HG02981 (cell line): ENCODE data around the gene ST6GALNAC3.
A peak's percentile ranks its signal among the peaks of the same experiment; 100 is the strongest.
"Not testable (repeated sequence)": the region's sequence is repeated elsewhere in the genome, so short reads cannot be mapped to it uniquely, and the experiment has no call there.

Experiments used
- ATAC-seq: cut with Tn5 transposase; IDR thresholded peaks from one replicate; pipeline ENCODE4 v1.9.1; 2021; ENCODE audit warnings: mild to moderate bottlenecking, moderate library complexity; ENCODE audit not compliant: unreplicated experiment

ST6GALNAC3 gene

DNA sequence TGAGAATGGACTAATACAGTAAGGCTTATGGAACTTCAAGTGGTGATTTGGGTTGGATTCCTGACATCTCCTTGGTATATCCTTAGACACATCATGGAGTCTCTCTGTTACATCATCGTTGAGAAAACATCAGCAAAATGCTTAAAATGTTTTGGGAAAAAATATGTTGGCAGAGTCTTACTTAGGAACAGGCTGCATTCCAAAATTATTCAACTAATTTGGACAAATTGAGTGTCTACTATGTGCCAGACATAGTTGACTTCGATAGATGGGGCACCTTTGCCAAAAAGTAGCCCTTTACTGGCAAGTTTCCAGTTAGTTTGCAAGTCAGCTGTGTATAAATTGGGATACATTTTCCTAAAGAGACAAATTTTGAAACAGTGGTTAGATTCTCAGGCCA is 539.3 kb downstream of the ST6GALNAC3 start:
- no peak for ATAC-seq

DNA sequence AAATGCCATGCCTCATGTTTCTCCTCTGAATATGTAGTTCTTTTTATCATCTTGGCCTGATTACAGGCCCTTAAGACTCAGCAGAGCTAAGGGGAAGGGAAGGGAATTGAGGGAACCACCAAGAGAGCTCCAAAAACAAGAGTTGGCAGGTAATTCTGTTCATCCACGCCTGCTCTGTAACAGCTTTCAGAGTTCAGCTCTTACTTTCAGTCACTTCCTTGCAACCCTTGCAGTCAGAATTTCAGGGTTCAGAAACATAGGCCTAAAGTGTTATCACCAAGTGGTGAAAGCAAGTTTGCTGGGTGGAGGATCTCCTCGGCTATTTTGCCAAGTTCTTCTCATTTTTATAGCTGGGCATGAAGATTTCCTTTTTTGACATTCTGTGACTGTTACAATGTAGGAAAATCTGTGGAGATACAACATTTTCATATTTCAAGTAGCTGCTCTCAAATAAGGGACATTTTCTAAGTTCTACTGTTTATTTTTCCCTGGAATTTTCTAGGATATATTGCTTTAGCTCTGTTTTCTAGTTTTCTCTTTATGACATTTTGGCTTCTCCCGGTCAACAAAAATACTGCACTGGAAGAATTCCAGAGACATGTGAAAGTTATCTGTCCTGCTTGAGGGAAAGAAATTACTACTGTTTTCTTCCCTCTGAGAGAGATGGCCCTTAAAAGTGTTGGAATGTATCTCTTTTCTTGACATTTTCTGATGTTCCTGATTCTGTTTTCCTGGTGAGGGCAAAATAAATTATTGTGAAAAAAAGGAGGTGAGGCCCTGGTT is 540.9 kb downstream of the ST6GALNAC3 start:
- no peak for ATAC-seq

DNA sequence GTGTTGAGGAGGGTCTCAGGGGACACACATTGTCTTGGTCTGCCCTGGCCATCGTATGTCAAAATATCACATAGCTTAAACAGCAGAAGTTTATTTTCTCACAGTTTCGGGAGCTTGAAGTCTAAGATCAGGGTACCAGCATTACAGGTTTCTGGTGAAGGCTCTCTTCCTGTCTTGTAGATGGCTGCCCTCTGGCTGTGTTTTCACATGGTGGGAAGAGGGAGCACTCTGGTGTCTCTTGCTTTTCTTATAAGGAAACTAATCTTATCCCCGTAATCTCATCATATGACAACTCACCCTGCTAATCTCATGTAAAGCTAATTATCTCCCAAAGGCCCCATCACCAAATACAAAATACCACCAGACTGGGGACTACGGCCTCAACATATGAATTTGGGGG is 545.8 kb downstream of the ST6GALNAC3 start:
- no peak for ATAC-seq

DNA sequence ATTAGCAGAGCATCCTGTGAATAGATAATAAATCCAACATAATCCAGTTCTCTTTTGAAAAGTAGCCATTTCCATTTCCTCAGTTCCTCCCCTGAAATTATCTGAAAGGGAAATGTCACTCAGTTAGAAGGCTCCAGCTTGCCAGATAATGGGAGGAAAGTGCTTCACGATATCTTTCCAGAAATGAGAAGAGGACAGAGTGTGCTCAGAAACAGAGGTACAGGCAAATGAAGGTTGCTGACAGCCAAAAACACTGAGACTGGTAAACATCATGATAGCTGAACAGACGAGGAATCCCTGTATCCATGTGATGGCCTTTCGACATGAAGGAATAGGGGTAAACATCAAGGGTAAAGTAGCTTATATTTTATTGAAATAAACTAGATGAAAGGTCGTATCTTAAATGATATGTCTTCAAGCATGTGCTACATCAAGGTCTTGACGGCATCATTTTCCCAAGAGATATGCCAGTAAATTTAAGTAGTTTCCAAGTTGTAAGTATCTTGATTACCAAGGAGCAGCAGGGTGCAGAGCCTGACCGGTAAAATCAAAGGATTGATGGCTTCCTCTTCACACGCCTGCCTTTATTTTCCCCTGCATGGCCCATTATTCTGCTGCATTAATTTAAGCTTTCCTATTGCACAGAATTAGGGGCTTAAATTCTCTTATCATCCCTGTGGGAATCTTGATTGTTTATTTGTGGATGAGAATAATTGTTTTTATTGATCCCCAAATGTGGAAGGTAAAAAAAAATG is 548.4 kb downstream of the ST6GALNAC3 start:
- ATAC-seq = no peak

DNA sequence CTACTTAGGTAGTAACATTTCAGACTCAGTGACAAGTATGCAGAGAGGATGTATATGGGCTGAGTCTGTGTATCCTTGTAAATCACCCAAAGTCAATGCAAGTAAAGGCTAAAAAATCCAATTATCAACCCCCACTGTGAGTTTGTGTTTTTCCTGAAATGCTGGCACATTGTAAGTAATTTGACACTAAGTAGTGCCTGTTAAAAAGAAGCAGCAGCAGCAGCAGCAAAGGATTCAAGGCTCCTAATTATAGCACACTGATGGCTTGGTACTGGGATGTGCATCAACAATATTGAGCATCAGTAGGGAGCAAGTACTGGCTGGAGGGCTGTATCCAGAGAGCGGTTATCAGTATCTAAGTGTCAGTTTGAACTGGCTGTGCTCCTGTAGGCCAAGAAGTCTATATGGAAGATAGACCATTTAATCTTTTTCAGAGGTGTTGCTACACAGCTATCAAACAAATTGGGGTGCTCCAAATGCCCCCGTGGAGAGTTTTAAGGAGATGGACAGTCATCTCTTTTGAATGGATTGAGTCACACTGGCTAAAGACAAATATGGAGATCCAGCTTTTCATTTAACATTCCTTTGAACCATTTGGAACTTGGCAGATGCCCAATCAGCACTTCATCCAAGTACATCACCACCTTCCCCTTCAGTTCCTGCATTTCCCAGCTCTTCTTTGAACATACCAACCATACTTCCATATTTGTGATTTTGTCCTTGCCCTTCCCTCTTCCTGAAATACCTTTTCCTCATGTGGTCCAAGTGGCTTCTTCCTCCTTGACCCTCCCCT is 551.5 kb downstream of the ST6GALNAC3 start:
- no peak for ATAC-seq

DNA sequence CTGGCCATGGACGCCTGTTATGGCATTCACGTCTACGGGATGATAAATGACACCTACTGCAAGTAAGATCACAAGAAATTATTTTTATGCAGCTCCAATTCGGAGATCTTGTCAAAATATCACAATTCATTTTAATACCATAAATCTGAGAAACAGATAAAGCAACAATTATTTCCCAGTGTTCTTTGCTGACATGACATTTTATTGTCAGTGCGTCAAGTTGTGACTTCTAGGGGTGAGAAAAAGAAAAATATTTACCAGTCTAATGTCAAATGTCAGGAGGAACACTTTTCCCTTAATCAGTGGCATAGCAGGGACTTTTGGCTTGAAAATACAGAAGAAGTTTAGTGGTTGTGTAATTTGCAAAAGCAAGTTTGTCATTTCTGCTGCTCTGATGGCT is 553.0 kb downstream of the ST6GALNAC3 start:
- no peak for ATAC-seq

DNA sequence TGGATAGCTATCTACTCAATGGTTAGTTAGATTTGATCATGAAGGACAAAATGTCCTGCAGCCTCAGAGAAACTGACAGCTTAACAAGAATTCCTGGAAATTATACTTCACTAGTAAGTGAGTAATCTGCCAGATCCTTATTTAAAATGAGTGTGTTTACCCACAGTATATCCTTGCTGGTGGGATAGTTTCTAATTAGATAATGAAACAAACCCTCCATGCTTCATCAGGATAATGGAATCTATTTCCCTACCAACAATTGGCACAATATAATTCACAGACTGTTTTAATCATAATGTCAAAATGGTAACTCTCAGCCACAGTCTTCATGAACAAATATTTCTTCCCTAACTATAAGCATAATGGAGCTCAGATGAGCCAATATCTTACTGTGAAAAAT is 553.4 kb downstream of the ST6GALNAC3 start:
- no peak for ATAC-seq

DNA sequence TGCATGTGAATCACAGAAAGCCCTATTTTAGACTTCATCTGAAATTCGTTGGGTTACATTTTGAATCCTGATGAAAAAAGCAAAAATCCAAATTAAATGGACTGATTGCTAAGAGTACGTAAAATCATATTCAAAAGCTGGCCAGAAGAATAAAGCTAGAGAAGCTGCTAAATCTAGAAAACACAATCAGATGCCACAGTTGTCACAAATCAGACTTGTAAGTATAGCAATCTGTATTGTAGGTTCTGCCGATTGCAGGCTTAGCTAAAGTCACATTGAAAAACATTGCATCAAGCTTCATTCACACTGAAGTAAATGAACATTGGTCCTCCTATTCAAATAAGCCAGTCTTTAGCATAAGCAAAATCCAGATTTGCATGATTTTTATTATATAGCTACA is 557.6 kb downstream of the ST6GALNAC3 start:
- no peak for ATAC-seq

DNA sequence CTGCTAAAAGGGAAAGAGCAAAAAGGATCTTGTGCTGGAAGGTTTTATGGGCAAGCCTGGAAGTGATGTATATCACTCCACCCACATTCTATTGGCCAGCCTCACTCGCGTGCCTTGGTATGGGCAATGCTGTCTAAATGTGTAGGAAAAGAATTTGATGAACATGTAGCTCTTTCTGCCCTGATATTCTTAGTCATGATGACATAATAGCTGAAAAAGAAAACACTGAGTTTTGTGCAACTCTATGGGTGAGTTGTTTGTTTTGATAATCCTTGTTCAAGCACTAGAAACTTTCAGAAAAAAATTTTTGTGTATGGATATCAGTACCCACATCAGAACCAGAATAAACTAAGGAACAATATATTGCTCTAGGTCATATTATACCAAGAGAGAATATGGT is 561.2 kb downstream of the ST6GALNAC3 start:
- no peak for ATAC-seq

DNA sequence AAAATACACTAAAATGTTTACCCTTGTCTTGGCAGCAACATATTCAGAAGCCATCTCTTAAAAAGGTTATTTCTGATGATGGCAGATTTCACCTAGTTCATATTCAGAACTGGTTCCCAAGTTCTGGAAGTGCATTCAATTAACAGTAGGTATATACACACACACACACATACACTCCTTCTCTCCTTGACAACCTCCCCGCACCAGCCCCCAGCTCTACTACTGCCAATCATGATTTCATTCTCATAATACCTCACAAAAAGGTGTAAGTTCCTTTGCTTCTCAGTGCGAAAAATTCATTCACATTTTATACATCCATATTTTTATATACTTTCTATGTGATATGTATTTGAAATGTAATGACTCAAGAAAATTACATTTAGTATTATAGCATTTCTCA is 564.6 kb downstream of the ST6GALNAC3 start:
- no peak for ATAC-seq

DNA sequence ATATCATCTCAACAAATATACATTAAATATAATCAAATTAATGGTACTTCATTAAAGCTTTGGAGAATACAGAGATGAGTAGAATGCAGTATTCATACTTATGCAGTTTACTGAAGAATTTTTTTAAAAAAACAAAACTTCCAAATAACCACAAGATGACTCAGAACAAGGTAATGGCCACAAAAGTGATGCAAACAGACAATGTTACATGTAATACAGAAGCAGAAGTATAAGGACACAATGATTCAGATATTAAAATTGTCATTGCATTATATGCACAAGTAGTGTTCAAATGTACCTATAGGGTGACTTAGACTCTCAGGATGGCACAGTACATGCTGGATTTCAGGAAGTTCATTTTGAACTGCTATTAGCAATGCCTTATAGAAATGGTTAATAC is 565.5 kb downstream of the ST6GALNAC3 start:
- no peak for ATAC-seq

DNA sequence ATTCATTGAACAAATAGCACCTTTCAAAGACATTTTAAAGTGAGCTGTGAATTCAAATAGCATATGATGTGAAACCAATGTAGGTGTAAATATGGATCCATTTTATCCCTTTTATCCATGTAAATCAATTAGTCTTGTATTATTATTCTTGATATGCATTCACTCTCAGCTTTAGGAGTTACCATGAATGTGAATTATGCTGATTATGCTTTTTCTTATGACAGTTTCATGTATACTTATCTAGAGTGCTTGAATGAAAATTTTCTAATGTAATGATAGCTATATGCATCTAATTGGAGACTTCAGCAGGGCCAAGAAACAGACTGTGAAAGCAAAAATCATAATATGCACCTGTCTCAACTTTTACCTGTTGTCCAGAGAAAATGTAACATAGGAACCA is 566.2 kb downstream of the ST6GALNAC3 start:
- ATAC-seq = no peak

DNA sequence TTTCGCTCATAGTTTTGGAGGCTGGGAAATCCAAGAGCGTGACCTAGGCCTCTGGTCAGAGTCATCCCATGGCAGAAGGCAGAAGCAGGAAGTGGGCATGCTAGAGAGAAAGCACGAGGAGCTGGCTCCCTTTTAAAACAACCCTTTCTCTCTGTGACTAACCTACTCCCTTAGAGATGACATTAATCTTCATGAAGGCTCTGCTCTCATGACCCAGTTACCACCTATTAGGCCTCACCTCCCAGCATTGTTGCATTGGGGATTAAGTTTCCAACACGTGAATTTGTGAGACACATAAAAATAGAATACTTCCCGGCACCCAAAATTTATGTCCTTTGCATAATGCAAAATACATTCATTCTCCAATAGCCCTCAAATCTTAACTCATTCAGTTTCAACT is 569.6 kb downstream of the ST6GALNAC3 start:
- ATAC-seq = no peak

DNA sequence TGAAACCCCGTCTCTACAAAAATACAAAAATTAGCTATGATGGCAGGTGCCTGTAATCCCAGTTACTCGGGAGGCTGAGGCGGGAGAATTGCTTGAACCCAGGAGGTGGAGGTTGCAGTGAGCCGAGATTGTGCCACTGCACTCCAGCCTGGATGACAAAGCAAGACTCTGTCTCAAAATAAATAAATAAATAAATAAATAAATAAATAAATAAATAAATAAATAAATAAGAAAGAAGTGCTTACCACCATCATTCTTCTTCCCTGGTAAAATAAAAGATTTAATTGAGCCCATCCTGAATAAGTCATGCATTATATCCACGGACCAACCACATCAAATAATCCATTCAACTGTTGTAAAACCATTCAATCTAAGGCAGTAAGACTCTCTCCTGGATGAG is 578.3 kb downstream of the ST6GALNAC3 start:
- ATAC-seq = not testable (repeated sequence)

DNA sequence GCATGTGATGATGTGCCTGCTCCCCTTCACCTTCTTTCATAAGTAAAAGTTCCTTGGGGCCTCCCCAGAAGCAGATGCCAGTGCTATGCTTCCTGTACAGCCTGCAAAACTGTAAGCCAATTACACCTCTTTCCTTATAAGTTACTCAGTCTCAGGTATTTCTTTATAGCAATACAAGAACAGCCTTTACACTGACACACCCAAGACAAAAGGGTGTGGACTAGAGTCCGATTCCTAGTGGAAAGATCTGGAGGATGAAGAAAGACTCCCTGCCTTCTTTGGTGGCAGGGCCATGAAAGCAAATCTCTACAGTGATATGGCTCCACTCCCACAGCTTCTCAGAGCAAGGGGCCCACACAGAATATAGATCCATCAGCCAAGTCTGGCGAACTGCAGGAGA is 583.1 kb downstream of the ST6GALNAC3 start:
- no peak for ATAC-seq

DNA sequence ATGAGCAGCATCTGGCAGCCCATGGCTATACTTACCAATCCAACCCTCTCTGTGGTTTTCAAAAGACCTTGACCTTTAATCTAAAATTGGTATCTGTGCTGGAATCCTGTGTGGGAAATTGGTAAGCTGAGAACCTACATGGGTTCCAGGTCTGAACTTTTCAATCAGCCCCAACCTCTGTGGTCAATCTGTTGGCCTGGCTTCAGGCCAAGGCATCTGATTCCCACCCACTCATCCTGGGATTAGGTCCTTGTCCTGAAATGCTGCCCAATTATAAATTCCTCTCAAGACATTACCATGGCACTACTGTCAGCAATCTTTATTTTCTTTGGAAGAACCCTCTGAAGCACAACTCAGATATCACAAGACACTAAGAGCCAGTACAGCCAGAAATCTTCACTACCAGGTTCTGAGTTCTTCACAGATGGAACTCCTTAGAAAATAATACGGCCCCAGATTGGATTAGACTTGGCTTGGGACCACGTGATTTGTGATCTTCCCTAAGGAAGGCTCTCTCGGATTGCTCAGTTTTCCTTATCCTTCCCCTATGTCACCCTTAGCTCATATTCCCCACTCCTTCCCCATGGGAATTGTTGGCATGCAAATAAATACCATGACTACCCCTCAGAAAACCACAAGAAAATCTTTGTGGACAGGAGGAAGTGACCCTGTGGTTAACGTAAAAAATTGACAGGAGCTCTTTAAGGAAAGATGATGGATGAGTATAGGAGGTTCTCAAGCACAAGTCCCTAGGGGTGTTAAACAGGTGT is 584.8 kb downstream of the ST6GALNAC3 start:
- no peak for ATAC-seq

DNA sequence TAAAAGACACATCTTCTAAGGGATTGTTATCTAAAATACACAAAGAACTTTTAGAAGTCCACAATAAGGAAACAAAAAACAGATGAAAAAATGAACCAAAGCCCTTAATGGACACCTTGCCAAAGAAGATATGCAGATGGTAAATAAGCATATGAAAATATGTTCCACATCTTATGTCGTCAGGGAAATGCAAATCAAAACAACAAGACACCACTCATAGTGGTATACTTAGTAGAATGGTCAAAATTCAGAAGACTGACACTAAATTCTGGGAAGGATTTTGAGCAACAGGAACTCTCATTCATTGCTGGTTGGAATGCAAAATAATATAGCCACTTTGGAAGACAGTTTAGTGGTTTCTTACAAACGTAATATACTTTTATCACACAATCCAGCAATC is 587.0 kb downstream of the ST6GALNAC3 start:
- no peak for ATAC-seq

DNA sequence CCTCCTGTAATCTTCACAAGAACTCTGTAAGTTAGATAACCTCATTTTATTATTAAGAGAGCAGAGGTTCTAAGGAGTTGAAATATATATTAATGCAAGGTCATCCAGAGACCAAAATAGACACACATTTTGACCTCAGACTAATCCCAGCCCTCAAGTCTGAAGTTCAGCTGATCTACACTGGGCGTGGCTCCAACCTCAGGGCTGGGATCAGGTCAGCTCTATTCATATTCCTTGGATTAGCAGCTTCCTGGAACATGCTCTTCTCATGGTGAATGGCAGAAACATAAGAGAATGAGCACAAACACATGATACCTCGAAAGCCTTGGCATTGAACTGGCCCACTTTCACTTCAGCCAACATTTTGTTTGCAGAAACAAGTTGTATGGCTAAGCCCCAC is 592.0 kb downstream of the ST6GALNAC3 start:
- no peak for ATAC-seq

DNA sequence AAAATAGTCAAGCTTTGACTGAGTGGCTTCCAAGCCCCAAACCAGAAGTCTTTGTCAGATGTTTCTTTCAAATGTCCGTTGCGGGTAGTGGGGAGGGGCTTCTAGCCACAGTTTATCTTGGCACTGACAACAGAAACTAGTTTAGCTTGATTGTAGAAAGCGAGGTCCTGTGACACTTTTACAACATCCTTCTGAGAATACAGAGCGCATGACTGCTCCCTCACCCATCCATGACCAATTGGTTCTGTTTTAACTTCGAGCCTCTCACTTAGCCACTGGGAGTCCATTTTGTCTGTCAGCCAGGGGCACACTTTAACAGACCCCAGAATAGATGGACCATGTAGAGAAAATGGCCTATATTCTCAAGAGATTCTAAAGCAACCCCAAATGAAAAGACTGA is 593.5 kb downstream of the ST6GALNAC3 start:
- ATAC-seq = peak; percentile 93

DNA sequence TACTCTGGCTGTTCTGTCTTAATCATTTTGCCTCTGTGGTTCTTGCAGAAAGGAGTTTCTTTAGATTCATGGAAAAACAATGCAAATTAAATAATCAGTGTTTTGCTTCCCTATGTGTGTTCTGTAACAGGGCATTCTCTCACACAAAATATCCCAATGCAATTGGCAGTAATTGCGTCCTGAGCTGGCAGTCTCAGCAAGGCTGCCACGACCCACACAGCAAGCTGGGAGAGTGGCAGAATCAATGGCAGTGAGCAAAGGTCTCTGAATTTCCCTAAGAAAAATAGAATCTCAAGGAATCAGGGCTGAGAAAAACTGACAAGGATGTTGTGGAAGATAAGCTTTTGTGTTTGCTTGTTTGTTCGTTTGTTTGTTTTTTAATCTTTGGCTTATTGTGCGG is 594.6 kb downstream of the ST6GALNAC3 start:
- no peak for ATAC-seq
